Spleen (tissue), 11 donors: ENCODE results near the gene NCBP2L. TPM values are rescaled to one million over a fixed set of nuclear protein-coding genes. Genes with fewer than 3 reads are reported as not detected.

Experiments used
- DNase-seq: peaks from one replicate; pipeline ENCODE4 v3.0.0-alpha.2; 2020
- H3K27ac ChIP-seq, 8 donors: fragments of 200-600 bp; sonication (generic) in 7 of 8; 1 replicate in 4 of 8; 2 replicates in 4 of 8; pipeline versions ENCODE4 v1.5.0 to v1.8.0; 2016 to 2021; ENCODE audit warnings: inconsistent platforms in 4 of 8, mild to moderate bottlenecking in 4 of 8, moderate library complexity in 1 of 8
- H3K27me3 ChIP-seq, 7 donors: fragments of 200-600 bp; sonication (generic) in 6 of 7; replicated peaks in 1 of 7; 1 replicate in 4 of 7; 2 replicates in 3 of 7; pipeline versions ENCODE4 v1.5.0 to v1.8.0; 2016 to 2021; ENCODE audit warnings: inconsistent platforms in 3 of 7, mild to moderate bottlenecking in 1 of 7
- H3K36me3 ChIP-seq, 6 donors: fragments of 200-600 bp; sonication (generic) in 5 of 6; 1 replicate in 4 of 6; 2 replicates in 2 of 6; pipeline versions ENCODE4 v1.5.0 to v1.8.0; 2016 to 2021; ENCODE audit warnings: inconsistent platforms in 2 of 6
- H3K4me1 ChIP-seq, 6 donors: fragments of 200-600 bp; sonication (generic) in 5 of 6; 1 replicate in 3 of 6; 2 replicates in 3 of 6; pipeline versions ENCODE4 v1.5.0 to v1.8.0; 2016 to 2021; ENCODE audit warnings: inconsistent platforms in 3 of 6
- H3K4me3 ChIP-seq, 8 donors: fragments of 200-600 bp; sonication (generic) in 7 of 8; 1 replicate in 4 of 8; 2 replicates in 4 of 8; pipeline versions ENCODE4 v1.5.0 to v1.8.0; 2016 to 2021; ENCODE audit warnings: inconsistent platforms in 4 of 8, mild to moderate bottlenecking in 4 of 8, moderate library complexity in 2 of 8
- H3K9me3 ChIP-seq, 8 donors: fragments of 200-600 bp; sonication (generic) in 7 of 8; 1 replicate in 4 of 8; 2 replicates in 4 of 8; pipeline versions ENCODE4 v1.5.0 to v1.8.0; 2016 to 2021; ENCODE audit warnings: inconsistent platforms in 4 of 8
- CTCF ChIP-seq, 11 experiments: fragments of 200-600 bp in 7 of 11; fragments of 450-650 bp in 4 of 11; sonication (generic) in 4 of 11; IDR thresholded peaks in 8 of 11; conservative IDR thresholded peaks in 3 of 11; 1 replicate in 7 of 11; 2 replicates in 4 of 11; pipeline versions ENCODE4 v1.4.0 to v1.8.0; 2016 to 2021; ENCODE audit warnings: antibody characterized with exemption in 11 of 11, inconsistent platforms in 4 of 11, mild to moderate bottlenecking in 1 of 11
- POLR2A ChIP-seq, 3 donors: fragments of 450-650 bp; IDR thresholded peaks; one replicate each; pipeline ENCODE4 v1.5.1; 2017; ENCODE audit warnings: antibody characterized with exemption in 3 of 3, mild to moderate bottlenecking in 1 of 3
- POLR2AphosphoS5 ChIP-seq, 3 donors: sonication (generic); formaldehyde crosslinking; IDR thresholded peaks; one replicate each; pipeline ENCODE4 v1.5.1; 2017; ENCODE audit warnings: antibody characterized with exemption in 3 of 3
- WGBS, 5 donors: extraction: QIAGEN DNeasy Blood & Tissue Kit in 3 of 5; methylation state at CpG; one replicate each; pipeline versions ENCODE4 v1.1.5 to v1.1.7; 2013 to 2018; 5-methylcytosine and 5-hydroxymethylcytosine counted together
- intact Hi-C: fragments of 100-400 bp; cut with DNase I; formaldehyde crosslinking; loops from one replicate; pipeline ENCODE4 v1.15.0; 2023; ENCODE audit warnings: low total_unique reads
- polyA plus RNA-seq, 3 donors: library from polyadenylated mRNA; stranded (reverse); fragments of 200-250 nt; gene quantifications; one replicate each; pipeline ENCODE4 v1.2.1, GENCODE V29; 2013
- total RNA-seq, 7 donors: library from RNA; depleted of rRNA in 3 of 7; stranded (reverse); fragments of >200 nt in 3 of 7; fragmentation: NEBNext Ultra II Directional in 4 of 7; extraction: Animal tissue kit (Norgen Biotek cat#: 25700) in 4 of 7; gene quantifications; one replicate each; pipeline versions ENCODE4 v1.1.0 to v1.2.1, GENCODE V29; 2016 to 2021
- donor health status: healthy with polysubstance abuse.
- donor health status: DM: no; HTN: no; CAD: no; lungs with moderate emphysema.
- donor health status: DM: no; HTN: no; CAD: no.
- donor health status: Bipolar disorder and iron deficiency.
- donor health status: healthy.
- donor health status: DM: no; HTN: no; CAD: no.
- donor health status: DM: yes; HTN: yes; CAD: no.

Gene NCBP2L
- total and polyA plus RNA-seq, 10 donors = 0.03 to 0.06 TPM; not detected in 8

GRCh38 chrX:107752043-107752442 is 25.5 kb upstream of the NCBP2L start:
- Histone ChIP-seq H3K4me1 (peaks cover 0 to 9% (median 0%) of the 10 kb centered on the region in 6 donors), H3K27ac (no peak overlapping the region), H3K36me3 (no peaks in the 10 kb centered on the region), H3K9me3 (no peaks in the 10 kb centered on the region), H3K4me3 (no peak overlapping the region), H3K27me3 (peaks cover 0 to 5% (median 0%) of the 10 kb centered on the region in 7 donors)
- intact Hi-C loops = no loop called here
- no peak for DNase-seq
- TF ChIP-seq CTCF (IDR thresholded peaks at IDR 0.05 in 8 of 11, conservative IDR thresholded peaks at IDR 0.05 in 3 of 11) (no peak), POLR2A (IDR thresholded peaks at IDR 0.05) (no peak), POLR2AphosphoS5 (IDR thresholded peaks at IDR 0.05) (no peak)
- WGBS, 5 donors = 84 to 100% (median 97%) methylated on average over 3 of the region's 3 CpGs

- TF ChIP-seq POLR2A (IDR thresholded peaks at IDR 0.05) (no peak), CTCF (IDR thresholded peaks at IDR 0.05 in 8 of 11, conservative IDR thresholded peaks at IDR 0.05 in 3 of 11) (no peak), POLR2AphosphoS5 (IDR thresholded peaks at IDR 0.05) (no peak)
- 73 to 100% (median 86%) methylated on average over 3 of the region's 3 CpGs; no CpG with 5 or more reads in 1 of the 5 donors for WGBS, 5 donors
- H3K36me3 ChIP-seq = no peaks in the 10 kb centered on the region
- DNase-seq = no peak
- peaks cover 0 to 5% (median 0%) of the 10 kb centered on the region in 7 donors for H3K27me3 ChIP-seq
- H3K4me1 ChIP-seq = peaks cover 0 to 9% (median 0%) of the 10 kb centered on the region in 6 donors
- intact Hi-C loops = no loop called here
- no peak overlapping the region for H3K27ac ChIP-seq
- no peak overlapping the region for H3K4me3 ChIP-seq
- H3K9me3 ChIP-seq = no peaks in the 10 kb centered on the region
Measured at GRCh38 chrX:107752714-107753113, 24.8 kb upstream of the NCBP2L start.

- Histone ChIP-seq H3K27me3 (peaks cover 0 to 5% (median 0%) of the 10 kb centered on the region in 7 donors), H3K4me1 (peaks cover 0 to 9% (median 0%) of the 10 kb centered on the region in 6 donors), H3K9me3 (no peaks in the 10 kb centered on the region), H3K4me3 (no peak overlapping the region), H3K27ac (no peak overlapping the region), H3K36me3 (no peaks in the 10 kb centered on the region)
- peak in 1 of 3 donors; percentile 17 for TF ChIP-seq POLR2AphosphoS5 (IDR thresholded peaks at IDR 0.05)
- no peak for TF ChIP-seq CTCF (IDR thresholded peaks at IDR 0.05 in 8 of 11, conservative IDR thresholded peaks at IDR 0.05 in 3 of 11)
- TF ChIP-seq POLR2A (IDR thresholded peaks at IDR 0.05) = no peak
- WGBS, 5 donors = 26 to 51% (median 33%) methylated on average over 3 to 4 of the region's 4 CpGs
- no peak for DNase-seq
- intact Hi-C loops = no loop called here
Measured at GRCh38 chrX:107753187-107753586, 24.3 kb upstream of the NCBP2L start.

DNA sequence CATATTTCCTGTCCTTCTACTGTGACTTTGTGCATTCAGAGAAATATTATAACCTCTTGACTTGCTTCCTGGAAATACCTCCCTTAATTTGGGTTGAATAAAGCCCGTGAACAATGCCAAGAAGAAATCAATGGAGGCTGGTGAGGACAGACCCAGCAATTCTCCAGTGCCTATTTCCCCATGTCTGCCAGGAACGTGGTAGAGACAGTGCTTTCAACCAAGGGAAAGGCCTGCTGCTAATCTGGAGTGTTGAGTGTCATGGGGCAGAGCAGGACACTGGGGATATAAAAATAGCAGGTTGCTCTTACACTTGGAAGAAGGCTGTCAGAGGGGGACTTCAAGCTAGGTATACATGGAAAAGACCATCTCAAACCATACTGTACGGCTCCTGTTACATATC is 21.8 kb upstream of the NCBP2L start:
- no peaks in the 10 kb centered on the region for H3K9me3 ChIP-seq
- peak overlapping the region in 1 of 8 donors; percentile 5 for H3K27ac ChIP-seq
- no peak for DNase-seq
- TF ChIP-seq POLR2A (IDR thresholded peaks at IDR 0.05) = no peak
- TF ChIP-seq POLR2AphosphoS5 (IDR thresholded peaks at IDR 0.05) = no peak
- no peak for TF ChIP-seq CTCF (IDR thresholded peaks at IDR 0.05 in 8 of 11, conservative IDR thresholded peaks at IDR 0.05 in 3 of 11)
- 49 to 69% (median 60%) methylated on average over 3 of the region's 3 CpGs for WGBS, 5 donors
- intact Hi-C loops = no loop called here
- no peaks in the 10 kb centered on the region for H3K36me3 ChIP-seq
- H3K27me3 ChIP-seq = peaks cover 0 to 6% (median 0%) of the 10 kb centered on the region in 7 donors
- H3K4me3 ChIP-seq = no peak overlapping the region
- peaks cover 0 to 9% (median 0%) of the 10 kb centered on the region in 6 donors for H3K4me1 ChIP-seq
